ENCODE data around the gene BOD1L1.

BOD1L1 gene

DNA sequence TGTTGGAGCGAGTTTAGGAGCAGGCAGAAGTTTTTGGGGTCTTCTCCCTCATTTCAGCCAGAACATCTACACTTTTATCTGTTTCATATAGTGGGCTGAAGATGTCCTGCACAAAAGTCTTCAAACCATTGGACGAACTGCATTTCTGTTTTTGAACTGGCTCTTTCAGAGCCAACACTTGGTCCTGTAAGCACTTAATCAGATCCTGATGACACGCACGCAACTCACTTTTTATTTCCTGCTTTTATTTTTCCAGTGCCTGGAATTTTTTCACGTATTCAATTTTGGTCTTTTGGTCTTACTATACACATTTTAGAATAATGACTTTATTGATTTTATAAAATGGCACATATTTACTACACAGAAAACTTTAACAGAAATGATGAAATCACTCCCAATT lies 43.0 kb downstream of the BOD1L1 start:
- ChIA-PET CTCF (no interaction called here), POLR2A (no interaction called here)

GRCh38 chr4:13580036-13580435 lies 47.5 kb downstream of the BOD1L1 start:
- TF ChIP-seq, protein P1, sequence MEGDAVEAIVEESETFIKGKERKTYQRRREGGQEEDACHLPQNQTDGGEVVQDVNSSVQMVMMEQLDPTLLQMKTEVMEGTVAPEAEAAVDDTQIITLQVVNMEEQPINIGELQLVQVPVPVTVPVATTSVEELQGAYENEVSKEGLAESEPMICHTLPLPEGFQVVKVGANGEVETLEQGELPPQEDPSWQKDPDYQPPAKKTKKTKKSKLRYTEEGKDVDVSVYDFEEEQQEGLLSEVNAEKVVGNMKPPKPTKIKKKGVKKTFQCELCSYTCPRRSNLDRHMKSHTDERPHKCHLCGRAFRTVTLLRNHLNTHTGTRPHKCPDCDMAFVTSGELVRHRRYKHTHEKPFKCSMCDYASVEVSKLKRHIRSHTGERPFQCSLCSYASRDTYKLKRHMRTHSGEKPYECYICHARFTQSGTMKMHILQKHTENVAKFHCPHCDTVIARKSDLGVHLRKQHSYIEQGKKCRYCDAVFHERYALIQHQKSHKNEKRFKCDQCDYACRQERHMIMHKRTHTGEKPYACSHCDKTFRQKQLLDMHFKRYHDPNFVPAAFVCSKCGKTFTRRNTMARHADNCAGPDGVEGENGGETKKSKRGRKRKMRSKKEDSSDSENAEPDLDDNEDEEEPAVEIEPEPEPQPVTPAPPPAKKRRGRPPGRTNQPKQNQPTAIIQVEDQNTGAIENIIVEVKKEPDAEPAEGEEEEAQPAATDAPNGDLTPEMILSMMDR (IDR thresholded peaks at IDR 0.05; ENCODE audit: insufficient read depth, low read length, missing control alignments) = no peak
- DNase-seq (ENCODE audit: low read depth, low spot score) = no peak
- ChIA-PET CTCF (interaction anchor here (1.0 kb wide), 3 partner anchors 8 to 851 kb away, joined by 3 to 4 read pairs (median 3); no protein-coding TSS in a partner anchor), POLR2A (no interaction called here)
- H3K4me3 ChIP-seq (ENCODE audit: low read depth, low read length) = no peak overlapping the region

More for the DNA sequence above, 43.0 kb downstream of the BOD1L1 start:
- no peak for DNase-seq (ENCODE audit: low read depth, low spot score)
- TF ChIP-seq, protein P1 (IDR thresholded peaks at IDR 0.05; ENCODE audit: insufficient read depth, low read length, missing control alignments) = no peak
- H3K4me3 ChIP-seq (ENCODE audit: low read depth, low read length) = no peak overlapping the region

DNA sequence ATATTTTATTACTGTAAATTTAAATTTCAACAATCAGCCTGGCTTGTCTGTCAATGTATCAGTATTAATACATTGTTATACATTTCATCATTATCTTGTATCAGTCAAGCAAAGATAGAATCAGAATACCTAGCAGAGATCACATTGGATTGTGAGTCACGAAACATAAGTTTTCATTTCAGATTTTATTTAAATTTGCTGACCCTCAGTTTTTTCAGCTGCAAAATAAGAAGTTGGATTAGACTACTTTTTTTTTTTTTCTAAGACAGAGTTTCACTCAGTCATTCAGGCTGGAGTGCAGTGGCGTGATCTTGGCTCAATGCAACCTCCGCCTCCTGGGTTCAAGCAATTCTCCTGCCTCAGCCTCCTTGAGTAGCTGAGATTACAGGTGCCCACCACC lies 49.9 kb downstream of the BOD1L1 start:
- DNase-seq (ENCODE audit: low read depth, low spot score) = no peak
- CTCF ChIA-PET = no interaction called here
- no peak overlapping the region for H3K4me3 ChIP-seq (ENCODE audit: low read depth, low read length)
- TF ChIP-seq, protein P1 (IDR thresholded peaks at IDR 0.05; ENCODE audit: insufficient read depth, low read length, missing control alignments) = no peak
- POLR2A ChIA-PET = no interaction called here

DNA sequence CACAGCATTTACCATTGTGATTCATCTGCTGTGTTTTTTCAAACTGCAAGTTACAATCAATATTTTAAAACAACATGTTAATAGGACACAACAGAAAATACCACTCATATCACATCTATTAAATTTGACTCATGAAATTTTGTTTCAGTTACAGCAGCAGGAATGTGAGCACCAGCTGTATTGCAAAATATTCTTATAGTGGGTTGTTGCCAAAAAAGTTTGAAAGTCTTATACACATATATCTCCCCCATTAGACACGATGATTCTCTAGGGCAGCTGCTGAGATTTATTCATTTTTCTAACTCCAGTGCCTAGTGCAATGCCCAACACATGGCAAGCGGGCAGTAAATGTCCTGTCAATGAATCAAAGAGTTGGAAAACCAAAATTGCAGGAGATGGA lies 56.6 kb downstream of the BOD1L1 start:
- DNase-seq (ENCODE audit: low read depth, low spot score) = no peak
- CTCF ChIA-PET = interaction anchor here (1.4 kb wide), 1 partner anchor 9 kb away, joined by 4 read pairs; no protein-coding TSS in a partner anchor
- TF ChIP-seq, protein P1 (IDR thresholded peaks at IDR 0.05; ENCODE audit: insufficient read depth, low read length, missing control alignments) = no peak
- H3K4me3 ChIP-seq (ENCODE audit: low read depth, low read length) = no peak overlapping the region
- POLR2A ChIA-PET = no interaction called here

GRCh38 chr4:13567125-13567524 lies 60.4 kb downstream of the BOD1L1 start:
- CTCF ChIA-PET = no interaction called here
- no peak for DNase-seq (ENCODE audit: low read depth, low spot score)
- POLR2A ChIA-PET = no interaction called here
- TF ChIP-seq, protein P1 (IDR thresholded peaks at IDR 0.05; ENCODE audit: insufficient read depth, low read length, missing control alignments) = no peak
- H3K4me3 ChIP-seq (ENCODE audit: low read depth, low read length) = no peak overlapping the region

- H3K4me3 ChIP-seq (ENCODE audit: low read depth, low read length) = no peak overlapping the region
- DNase-seq (ENCODE audit: low read depth, low spot score) = no peak
- TF ChIP-seq, protein P1 (IDR thresholded peaks at IDR 0.05; ENCODE audit: insufficient read depth, low read length, missing control alignments) = no peak
- ChIA-PET CTCF (interaction anchor here (0.7 to 1.1 kb wide), 2 partner anchors 11 to 826 kb away, joined by 3 read pairs; no protein-coding TSS in a partner anchor), POLR2A (no interaction called here)
Observed at GRCh38 chr4:13562876-13563275, 64.6 kb downstream of the BOD1L1 start.

Measured in AG04449 (cell line).